C4-2B (cell line): Measurements from ENCODE around the gene COG6.

Experiments used
- ZFX ChIP-seq: fragments of 450-650 bp; IDR thresholded peaks from 2 replicates; pipeline ENCODE4 v1.6.1; 2017
- TF ChIP-seq, protein P1 (sequence below): fragments of 450-650 bp; conservative IDR thresholded peaks from 2 replicates; pipeline ENCODE4 v1.5.1; 2017; ENCODE audit warnings: mild to moderate bottlenecking

DNA sequence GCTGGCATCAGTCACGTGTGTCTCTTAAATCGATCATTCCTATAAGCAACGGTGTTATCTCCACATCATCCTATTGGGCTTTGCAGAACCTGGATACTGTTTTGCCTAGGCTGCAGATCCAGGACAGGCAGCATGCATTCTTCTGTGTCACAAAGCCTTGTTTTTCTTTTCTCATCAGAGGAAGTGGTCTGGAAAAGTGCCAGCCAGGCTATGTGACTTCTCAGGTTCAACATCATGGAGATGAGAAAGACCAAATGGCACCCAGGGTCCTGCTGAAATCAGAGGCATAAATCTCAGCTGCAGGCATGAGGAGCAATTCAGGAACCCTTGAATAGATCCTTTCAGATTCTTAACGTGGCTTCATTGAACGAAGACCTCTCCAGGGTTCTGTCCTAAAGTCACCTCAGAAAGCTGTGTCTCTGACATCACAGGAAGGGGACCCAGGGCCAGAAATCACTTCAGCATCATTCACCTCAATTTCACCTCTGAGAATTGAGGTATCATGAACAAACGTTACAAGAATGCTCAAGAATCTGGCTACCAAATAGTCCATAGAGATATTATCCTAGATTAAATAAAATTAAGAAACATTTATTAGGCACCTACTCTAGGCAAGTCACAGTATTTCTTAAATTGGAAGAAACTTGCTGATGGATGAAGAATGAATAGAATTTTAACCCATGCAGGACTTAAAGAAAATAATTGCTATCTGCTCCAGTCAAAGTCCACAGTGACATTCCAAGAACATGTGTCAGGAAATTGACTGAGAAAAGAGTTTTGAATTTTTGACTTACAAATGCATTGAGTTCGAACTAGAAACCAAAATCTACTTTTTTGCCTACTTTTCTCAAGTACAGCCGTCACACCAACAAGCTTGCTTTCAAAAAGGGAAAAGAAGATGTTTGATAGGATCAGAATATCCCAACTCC is 124.1 kb downstream of the COG6 start:
- TF ChIP-seq, protein P1, sequence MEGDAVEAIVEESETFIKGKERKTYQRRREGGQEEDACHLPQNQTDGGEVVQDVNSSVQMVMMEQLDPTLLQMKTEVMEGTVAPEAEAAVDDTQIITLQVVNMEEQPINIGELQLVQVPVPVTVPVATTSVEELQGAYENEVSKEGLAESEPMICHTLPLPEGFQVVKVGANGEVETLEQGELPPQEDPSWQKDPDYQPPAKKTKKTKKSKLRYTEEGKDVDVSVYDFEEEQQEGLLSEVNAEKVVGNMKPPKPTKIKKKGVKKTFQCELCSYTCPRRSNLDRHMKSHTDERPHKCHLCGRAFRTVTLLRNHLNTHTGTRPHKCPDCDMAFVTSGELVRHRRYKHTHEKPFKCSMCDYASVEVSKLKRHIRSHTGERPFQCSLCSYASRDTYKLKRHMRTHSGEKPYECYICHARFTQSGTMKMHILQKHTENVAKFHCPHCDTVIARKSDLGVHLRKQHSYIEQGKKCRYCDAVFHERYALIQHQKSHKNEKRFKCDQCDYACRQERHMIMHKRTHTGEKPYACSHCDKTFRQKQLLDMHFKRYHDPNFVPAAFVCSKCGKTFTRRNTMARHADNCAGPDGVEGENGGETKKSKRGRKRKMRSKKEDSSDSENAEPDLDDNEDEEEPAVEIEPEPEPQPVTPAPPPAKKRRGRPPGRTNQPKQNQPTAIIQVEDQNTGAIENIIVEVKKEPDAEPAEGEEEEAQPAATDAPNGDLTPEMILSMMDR: no peak
- no peak for TF ChIP-seq ZFX
